Calu3 (cell line): Measurements from ENCODE around the gene SIGLEC1. TPM values are rescaled to one million over a fixed set of nuclear protein-coding genes. Genes with fewer than 3 reads are reported as not detected.
A peak's percentile ranks its signal among the peaks of the same experiment; 100 is the strongest.

Source experiments
- BruUV-seq: library from RNA; stranded (reverse); fragments of 400-500 nt; replicated peaks from 2 replicates; lab custom pipeline; 2021; lab: Mats Ljungman, UMichigan
- CTCF ChIA-PET: fragments of 300-600 bp; sonication (Branson Sonifier 250); formaldehyde crosslinking; loops from one replicate; lab custom pipeline; 2022; ENCODE audit warnings: antibody characterized with exemption; lab: Charles Lee
- DNase-seq: peaks from one replicate; pipeline ENCODE4 v3.0.0; 2022
- H3K27ac Mint-ChIP-seq: one replicate; pipeline ENCODE4 v1.8.0; 2022; ENCODE audit warnings: mixed read lengths; ENCODE audit not compliant: unreplicated experiment
- H3K27me3 Mint-ChIP-seq: one replicate; pipeline ENCODE4 v1.8.0; 2022; ENCODE audit warnings: mixed read lengths; ENCODE audit not compliant: unreplicated experiment
- H3K36me3 Mint-ChIP-seq: one replicate; pipeline ENCODE4 v1.8.0; 2022; ENCODE audit warnings: mild to moderate bottlenecking, moderate library complexity, mixed read lengths; ENCODE audit not compliant: insufficient read depth, unreplicated experiment
- H3K4me1 Mint-ChIP-seq: one replicate; pipeline ENCODE4 v1.8.0; 2022; ENCODE audit warnings: mild to moderate bottlenecking, low read depth, mixed read lengths; ENCODE audit not compliant: unreplicated experiment
- H3K4me3 Mint-ChIP-seq: one replicate; pipeline ENCODE4 v1.8.0; 2022; ENCODE audit warnings: mild to moderate bottlenecking, low read depth, moderate library complexity, mixed read lengths; ENCODE audit not compliant: unreplicated experiment
- H3K9me3 Mint-ChIP-seq: one replicate; pipeline ENCODE4 v1.8.0; 2022; ENCODE audit warnings: low read depth, mixed read lengths; ENCODE audit not compliant: unreplicated experiment
- intact Hi-C: fragments of 100-400 bp; cut with micrococcal nuclease; formaldehyde crosslinking; loops from one replicate; pipeline ENCODE4 v1.10.0; 2022; ENCODE audit not compliant: unreplicated experiment
- total RNA-seq: library from RNA; stranded (reverse); gene quantifications from 2 replicates; pipeline ENCODE4 v1.2.3, GENCODE V29; 2022
- TF ChIP-seq, protein P1 (sequence below): fragments of 200-600 bp; IDR thresholded peaks from one replicate; pipeline ENCODE4 v1.8.0; 2022; ENCODE audit warnings: antibody characterized with exemption; ENCODE audit not compliant: unreplicated experiment

SIGLEC1 gene
- total RNA-seq, 1 experiment from 2014 or later: not detected

DNA sequence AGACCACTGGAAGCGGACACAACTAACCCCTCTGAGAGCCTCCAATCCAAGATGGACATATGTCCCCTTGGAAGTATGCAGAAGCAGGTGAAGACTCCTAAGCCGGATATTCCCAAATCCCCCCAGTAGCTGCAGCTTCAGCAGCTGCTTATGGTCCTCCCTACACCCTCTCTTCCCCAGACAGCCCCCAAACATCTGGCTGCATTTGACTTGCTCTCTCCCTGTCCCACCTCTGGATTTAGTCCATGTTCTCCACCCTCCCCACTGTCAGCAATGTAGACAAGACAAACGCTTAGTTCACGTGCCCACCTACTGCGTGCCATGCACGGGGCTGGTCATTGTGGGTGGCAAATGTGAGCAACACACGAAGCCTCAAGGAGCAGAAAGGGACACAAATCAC, 26.0 kb downstream of the SIGLEC1 start:
- TF ChIP-seq, protein P1, sequence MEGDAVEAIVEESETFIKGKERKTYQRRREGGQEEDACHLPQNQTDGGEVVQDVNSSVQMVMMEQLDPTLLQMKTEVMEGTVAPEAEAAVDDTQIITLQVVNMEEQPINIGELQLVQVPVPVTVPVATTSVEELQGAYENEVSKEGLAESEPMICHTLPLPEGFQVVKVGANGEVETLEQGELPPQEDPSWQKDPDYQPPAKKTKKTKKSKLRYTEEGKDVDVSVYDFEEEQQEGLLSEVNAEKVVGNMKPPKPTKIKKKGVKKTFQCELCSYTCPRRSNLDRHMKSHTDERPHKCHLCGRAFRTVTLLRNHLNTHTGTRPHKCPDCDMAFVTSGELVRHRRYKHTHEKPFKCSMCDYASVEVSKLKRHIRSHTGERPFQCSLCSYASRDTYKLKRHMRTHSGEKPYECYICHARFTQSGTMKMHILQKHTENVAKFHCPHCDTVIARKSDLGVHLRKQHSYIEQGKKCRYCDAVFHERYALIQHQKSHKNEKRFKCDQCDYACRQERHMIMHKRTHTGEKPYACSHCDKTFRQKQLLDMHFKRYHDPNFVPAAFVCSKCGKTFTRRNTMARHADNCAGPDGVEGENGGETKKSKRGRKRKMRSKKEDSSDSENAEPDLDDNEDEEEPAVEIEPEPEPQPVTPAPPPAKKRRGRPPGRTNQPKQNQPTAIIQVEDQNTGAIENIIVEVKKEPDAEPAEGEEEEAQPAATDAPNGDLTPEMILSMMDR: no peak
- no peaks in the 10 kb centered on the region for H3K9me3 Mint-ChIP-seq
- H3K27me3 Mint-ChIP-seq: peaks cover 66% of the 10 kb centered on the region
- BruUV-seq: no TSS peak
- DNase-seq: no peak
- CTCF ChIA-PET: no interaction called here
- H3K27ac Mint-ChIP-seq: no peak overlapping the region
- no peaks in the 10 kb centered on the region for H3K4me1 Mint-ChIP-seq
- intact Hi-C loops: no loop called here
- no peak overlapping the region for H3K4me3 Mint-ChIP-seq
- H3K36me3 Mint-ChIP-seq: no peaks in the 10 kb centered on the region

- no peak overlapping the region for H3K27ac Mint-ChIP-seq
- CTCF ChIA-PET: interaction anchor here (1.1 kb wide), 1 partner anchor 9 kb away, joined by 4 read pairs; no protein-coding TSS in a partner anchor
- peaks cover 76% of the 10 kb centered on the region for H3K27me3 Mint-ChIP-seq
- H3K9me3 Mint-ChIP-seq: no peaks in the 10 kb centered on the region
- no peaks in the 10 kb centered on the region for H3K4me1 Mint-ChIP-seq
- H3K4me3 Mint-ChIP-seq: no peak overlapping the region
- BruUV-seq: no TSS peak
- no peaks in the 10 kb centered on the region for H3K36me3 Mint-ChIP-seq
- DNase-seq: no peak
- TF ChIP-seq, protein P1: no peak
- intact Hi-C loops: no loop called here
These were observed 27.1 kb downstream of the SIGLEC1 start for GRCh38 chr20:3685341-3685740.

DNA sequence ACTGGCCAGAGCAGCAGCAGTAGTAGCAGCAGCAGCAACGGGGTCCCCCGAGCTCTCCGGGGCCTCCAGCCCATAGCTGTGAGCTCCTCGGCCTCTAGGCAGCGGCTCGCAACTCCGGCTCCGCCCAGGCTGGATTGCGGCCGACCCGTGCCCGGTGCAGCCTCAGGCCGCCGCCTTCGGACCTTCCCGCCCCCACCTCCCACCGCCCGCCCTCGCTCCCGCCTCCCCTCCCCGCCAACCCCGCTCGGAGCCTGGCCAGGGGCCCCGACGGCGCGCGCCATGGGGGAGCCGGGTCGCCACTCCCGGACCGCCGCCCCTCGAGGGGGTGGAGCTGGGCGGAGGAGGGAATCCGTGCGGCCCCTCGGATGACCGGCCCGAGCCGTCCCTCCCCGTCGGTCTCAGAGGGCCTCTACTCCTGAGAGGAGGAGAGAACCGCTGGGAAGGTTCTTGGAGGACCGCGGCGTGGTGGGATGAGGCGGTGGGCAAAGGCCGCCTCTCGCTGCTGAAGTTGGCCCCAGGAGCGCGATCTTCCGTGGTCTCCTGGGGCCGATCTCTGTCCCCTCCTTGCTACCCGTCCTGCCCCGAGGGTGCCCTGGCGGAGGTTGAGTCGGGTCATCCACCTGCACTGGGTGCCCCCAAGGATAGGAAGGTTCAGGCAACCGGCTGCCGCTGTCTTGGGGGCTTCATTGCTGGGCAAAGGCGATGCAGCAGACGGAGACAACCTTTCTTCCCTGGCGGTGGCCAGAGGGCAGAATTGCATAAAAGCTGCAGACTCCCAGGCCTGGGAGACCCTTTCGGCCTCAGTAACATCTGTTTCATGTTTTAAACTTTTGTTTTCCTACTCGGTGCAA, 30.2 kb downstream of the SIGLEC1 start, which contains the start of gene ADAM33:
Gene ADAM33 (minus strand): TSS at position 80 of the 851 bp plus-strand sequence. CDS start 6 bp downstream, at position 74.
- CTCF ChIA-PET: no interaction called here
- Mint-ChIP-seq H3K27ac (no peak within 1 kb of the TSS), H3K4me3 (peak within 1 kb of the TSS; percentile 46), H3K36me3 (no peaks in the 10 kb centered on the region), H3K9me3 (no peaks in the 10 kb centered on the region), H3K27me3 (peaks cover 81% of the 10 kb centered on the region), H3K4me1 (no peaks in the 10 kb centered on the region)
- no TSS peak for BruUV-seq
- TF ChIP-seq, protein P1: no peak
- peak; percentile 4 for DNase-seq
- intact Hi-C loops: no loop called here

- Mint-ChIP-seq H3K27ac (no peak overlapping the region), H3K4me1 (no peaks in the 10 kb centered on the region), H3K9me3 (no peaks in the 10 kb centered on the region), H3K4me3 (peak overlapping the region; percentile 46), H3K36me3 (no peaks in the 10 kb centered on the region), H3K27me3 (peaks cover 81% of the 10 kb centered on the region)
- CTCF ChIA-PET: interaction anchor here (0.6 kb wide), 2 partner anchors 64 to 1297 kb away, joined by 3 to 5 read pairs; no protein-coding TSS in a partner anchor
- no peak for DNase-seq
- intact Hi-C loops: no loop called here
- BruUV-seq: no TSS peak
- TF ChIP-seq, protein P1: no peak
These were observed 31.0 kb downstream of the SIGLEC1 start for GRCh38 chr20:3681352-3681930.
